ENCODE results near the gene MYBPC1.

Gene MYBPC1

DNA sequence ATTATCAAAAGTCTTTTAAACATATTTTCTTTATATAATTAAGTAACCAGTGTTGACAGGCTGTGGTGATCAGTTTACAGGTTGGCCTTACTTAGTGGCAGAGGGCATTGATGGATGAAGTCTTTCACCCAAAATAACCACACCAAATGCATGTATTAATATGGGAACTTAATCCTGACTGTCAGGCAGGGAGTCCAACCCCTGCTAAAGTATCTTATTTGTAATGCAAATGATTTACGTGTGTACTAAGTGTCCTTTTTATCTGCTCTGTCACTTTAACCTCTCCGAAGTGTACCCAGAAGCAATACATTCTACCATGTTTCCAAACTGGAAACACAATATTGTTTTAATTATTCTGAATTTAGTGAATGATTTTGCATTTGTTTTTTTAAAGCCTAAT lies 1.4 kb downstream of the MYBPC1 start:
- in situ Hi-C loops (cut with HindIII; ENCODE audit: low pct_ligation_motif_present, low pct_unique_long_range_greater_than_20kb, low sequenced_read_pairs) = no loop called here
- DNase-seq = no peak

- in situ Hi-C loops (cut with HindIII; ENCODE audit: low pct_ligation_motif_present, low pct_unique_long_range_greater_than_20kb, low sequenced_read_pairs) = no loop called here
- no peak for DNase-seq
These were observed 2.4 kb downstream of the MYBPC1 start for GRCh38 chr12:101597164-101597563.

GRCh38 chr12:101598483-101598882 lies 3.7 kb downstream of the MYBPC1 start:
- in situ Hi-C loops (cut with HindIII; ENCODE audit: low pct_ligation_motif_present, low pct_unique_long_range_greater_than_20kb, low sequenced_read_pairs) = no loop called here
- DNase-seq = no peak

- no peak for DNase-seq
- in situ Hi-C loops (cut with HindIII; ENCODE audit: low pct_ligation_motif_present, low pct_unique_long_range_greater_than_20kb, low sequenced_read_pairs) = no loop called here
These were observed 4.5 kb downstream of the MYBPC1 start for GRCh38 chr12:101599311-101599710.

DNA sequence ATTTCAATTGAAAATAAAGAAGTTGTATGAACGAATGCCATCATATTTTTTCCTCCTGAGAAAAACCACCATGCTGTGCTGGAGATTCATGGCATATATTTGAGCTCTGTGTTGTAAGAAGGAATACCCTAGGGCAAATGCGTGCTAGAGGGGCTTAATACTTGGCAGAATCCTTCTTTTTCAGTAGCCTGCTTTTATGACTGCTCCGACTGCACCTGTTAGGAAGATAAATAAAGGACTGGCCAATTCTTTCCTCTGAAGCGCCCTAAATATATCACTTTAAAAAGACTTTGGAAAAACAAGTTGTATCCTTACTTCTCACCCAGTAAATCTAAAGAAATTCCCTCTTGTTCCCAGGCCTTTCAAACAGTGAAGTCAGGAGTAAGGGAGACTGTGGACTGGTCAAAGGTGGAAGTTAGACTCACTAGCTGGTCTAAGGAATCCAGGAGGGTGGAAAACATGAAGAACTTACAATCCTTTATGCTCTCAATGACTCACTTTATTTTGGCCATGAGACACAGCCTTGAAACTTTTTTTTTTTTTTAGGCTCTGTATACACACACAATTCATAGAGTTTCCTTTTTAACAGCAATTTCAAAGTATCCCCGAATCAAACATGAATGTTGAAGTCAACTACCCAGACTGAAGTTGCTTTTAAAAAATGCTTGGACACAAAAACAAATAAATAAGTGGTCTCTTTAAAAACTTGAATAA lies 5.2 kb downstream of the MYBPC1 start:
- in situ Hi-C loops (cut with HindIII; ENCODE audit: low pct_ligation_motif_present, low pct_unique_long_range_greater_than_20kb, low sequenced_read_pairs) = no loop called here
- DNase-seq = no peak

- no peak for DNase-seq
- in situ Hi-C loops (cut with HindIII; ENCODE audit: low pct_ligation_motif_present, low pct_unique_long_range_greater_than_20kb, low sequenced_read_pairs) = no loop called here
These were observed 9.4 kb downstream of the MYBPC1 start for GRCh38 chr12:101604132-101604531.

DNA sequence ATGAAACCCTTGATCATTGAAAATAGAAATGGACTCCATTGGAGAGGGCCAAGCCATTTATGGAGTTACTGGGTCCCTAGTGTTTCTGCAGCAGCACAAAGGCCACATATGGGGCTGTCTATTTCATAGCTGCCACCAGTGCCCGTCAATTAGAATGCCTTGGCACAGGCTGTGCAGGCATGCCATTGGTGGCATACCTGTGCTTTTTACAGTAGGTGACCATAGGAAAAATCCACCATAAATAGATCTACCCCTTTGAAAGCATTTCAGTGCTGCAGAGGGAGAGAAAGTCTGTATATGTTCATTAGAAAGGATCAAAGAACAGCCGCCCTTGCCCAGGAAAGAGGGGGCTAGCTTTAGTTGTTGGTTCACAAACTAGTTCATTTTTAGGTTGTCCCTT lies 13.1 kb downstream of the MYBPC1 start:
- no peak for DNase-seq
- in situ Hi-C loops (cut with HindIII; ENCODE audit: low pct_ligation_motif_present, low pct_unique_long_range_greater_than_20kb, low sequenced_read_pairs) = no loop called here

- no peak for DNase-seq
- in situ Hi-C loops (cut with HindIII; ENCODE audit: low pct_ligation_motif_present, low pct_unique_long_range_greater_than_20kb, low sequenced_read_pairs) = no loop called here
These were observed 13.7 kb downstream of the MYBPC1 start for GRCh38 chr12:101608301-101609133.

DNA sequence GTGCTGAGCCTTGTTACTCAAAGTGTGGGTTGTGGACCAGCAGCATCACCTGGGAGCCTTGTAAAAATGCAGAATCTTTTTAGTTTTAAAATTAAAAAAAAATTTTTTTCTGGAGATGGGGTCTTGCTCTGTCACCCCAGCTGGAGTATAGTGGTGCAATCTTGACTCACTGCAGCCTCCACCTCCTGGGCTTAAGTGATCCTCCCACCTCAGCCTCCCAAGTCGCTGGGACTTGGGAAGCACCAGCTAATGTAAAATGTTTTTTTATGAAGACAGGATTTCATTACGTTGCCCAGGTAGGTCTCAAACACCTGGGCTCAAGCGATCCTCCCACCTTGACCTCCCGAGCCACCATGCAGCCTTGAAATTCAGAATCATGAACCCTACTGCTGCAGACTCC lies 14.4 kb downstream of the MYBPC1 start:
- DNase-seq = no peak
- in situ Hi-C loops (cut with HindIII; ENCODE audit: low pct_ligation_motif_present, low pct_unique_long_range_greater_than_20kb, low sequenced_read_pairs) = no loop called here

DNA sequence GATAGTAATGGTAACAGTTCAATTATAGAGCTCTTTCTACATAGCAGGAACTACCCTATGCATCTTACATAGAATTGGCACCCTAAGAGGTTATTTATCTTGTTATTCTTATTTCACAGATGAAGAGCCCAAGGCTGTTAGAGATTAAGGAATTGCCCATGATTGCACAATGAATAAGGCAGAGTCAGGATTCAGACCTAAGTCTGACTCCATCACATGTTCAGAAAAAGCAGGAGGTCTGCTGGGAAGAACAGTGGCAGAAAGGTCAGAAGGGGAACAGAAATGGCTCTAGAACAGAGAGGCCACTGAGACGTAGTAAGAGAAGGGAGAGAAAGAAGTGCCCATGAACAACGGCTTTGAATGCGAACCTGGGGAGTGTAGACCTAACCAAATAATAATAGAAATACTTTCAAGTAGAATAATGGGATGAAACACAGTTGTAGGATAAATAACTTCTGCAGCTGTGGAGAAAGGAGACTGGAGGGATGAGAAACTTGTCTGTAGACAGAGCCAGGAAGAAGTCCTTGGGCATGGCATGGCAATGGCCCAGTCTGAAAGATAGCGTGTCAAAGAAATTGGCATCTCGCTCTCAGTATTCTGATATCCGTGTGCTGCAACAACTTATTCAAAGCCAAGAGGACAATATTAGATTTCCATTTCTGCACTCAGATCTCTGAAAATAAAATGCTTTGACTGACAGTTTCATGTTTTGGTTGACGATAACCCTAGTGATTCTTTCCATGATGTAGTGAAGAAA lies 17.6 kb downstream of the MYBPC1 start:
- in situ Hi-C loops (cut with HindIII; ENCODE audit: low pct_ligation_motif_present, low pct_unique_long_range_greater_than_20kb, low sequenced_read_pairs) = no loop called here
- DNase-seq = no peak

DNA sequence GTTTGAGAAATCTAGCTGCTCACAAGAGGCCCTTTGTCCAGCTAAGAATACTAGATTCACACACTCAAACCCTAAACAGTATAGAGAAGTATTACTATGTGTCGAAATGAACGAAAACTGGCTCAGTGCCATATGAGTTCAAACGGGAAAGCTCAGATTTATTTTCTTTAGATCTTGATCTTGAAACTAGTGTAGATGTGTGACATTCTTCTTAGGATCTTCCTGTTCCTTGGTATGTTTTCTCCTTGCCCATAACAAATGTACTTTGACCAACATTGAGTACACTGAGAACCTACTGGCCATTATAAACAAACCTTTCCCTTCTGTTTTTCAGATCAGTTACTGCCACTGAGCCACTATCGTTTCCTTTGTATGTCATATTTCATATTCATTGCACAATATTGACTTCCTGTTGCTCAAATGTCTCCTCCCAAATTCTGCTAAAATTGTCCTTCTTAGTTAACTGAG lies 21.3 kb downstream of the MYBPC1 start:
- in situ Hi-C loops (cut with HindIII; ENCODE audit: low pct_ligation_motif_present, low pct_unique_long_range_greater_than_20kb, low sequenced_read_pairs) = no loop called here
- DNase-seq = no peak

- in situ Hi-C loops (cut with HindIII; ENCODE audit: low pct_ligation_motif_present, low pct_unique_long_range_greater_than_20kb, low sequenced_read_pairs) = no loop called here
- DNase-seq = no peak
These were observed 24.4 kb downstream of the MYBPC1 start for GRCh38 chr12:101619026-101619786.

- in situ Hi-C loops (cut with HindIII; ENCODE audit: low pct_ligation_motif_present, low pct_unique_long_range_greater_than_20kb, low sequenced_read_pairs) = no loop called here
- DNase-seq = no peak
These were observed 25.3 kb downstream of the MYBPC1 start for GRCh38 chr12:101619858-101620761.

DNA sequence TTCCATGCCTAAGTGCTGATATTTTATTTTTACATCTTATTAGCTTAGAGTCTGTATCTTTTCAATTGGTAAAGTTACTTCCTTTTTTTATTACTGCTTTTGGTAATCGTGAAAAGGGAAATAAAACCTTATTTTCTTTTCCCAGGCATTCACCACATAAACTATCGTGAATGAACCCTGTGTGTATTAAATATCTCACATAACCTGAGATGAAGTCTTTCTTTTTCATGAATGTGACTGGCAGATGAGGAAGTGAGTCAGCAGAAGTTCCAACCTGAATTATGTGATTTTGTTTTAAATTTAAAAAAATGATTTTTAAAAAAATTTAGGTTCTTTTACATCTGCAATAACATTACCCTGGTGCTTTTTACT lies 26.0 kb downstream of the MYBPC1 start:
- no peak for DNase-seq
- in situ Hi-C loops (cut with HindIII; ENCODE audit: low pct_ligation_motif_present, low pct_unique_long_range_greater_than_20kb, low sequenced_read_pairs) = no loop called here

- in situ Hi-C loops (cut with HindIII; ENCODE audit: low pct_ligation_motif_present, low pct_unique_long_range_greater_than_20kb, low sequenced_read_pairs) = no loop called here
- DNase-seq = no peak
These were observed 33.9 kb downstream of the MYBPC1 start for GRCh38 chr12:101628676-101629075.

GRCh38 chr12:101634724-101635123 lies 40.0 kb downstream of the MYBPC1 start:
- in situ Hi-C loops (cut with HindIII; ENCODE audit: low pct_ligation_motif_present, low pct_unique_long_range_greater_than_20kb, low sequenced_read_pairs) = no loop called here
- DNase-seq = no peak

DNA sequence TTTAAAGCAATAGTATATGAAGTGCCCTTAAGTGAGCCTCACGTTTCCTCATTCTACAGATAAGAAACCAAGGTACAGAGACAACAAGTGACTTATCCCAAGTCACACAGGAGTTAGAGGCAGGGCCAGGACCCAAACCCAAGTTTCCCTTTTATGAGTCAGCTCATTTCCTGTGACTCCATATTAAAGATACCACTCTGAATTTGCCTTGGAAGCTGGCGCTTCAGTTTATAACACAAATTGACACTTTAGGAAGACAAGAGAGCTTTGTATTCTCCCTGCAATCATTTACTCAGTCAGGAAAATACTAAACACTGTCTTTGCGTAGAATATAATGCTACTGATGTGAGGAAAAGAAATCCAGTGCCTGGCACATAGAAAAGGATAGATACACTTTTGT lies 43.2 kb downstream of the MYBPC1 start:
- DNase-seq = no peak
- in situ Hi-C loops (cut with HindIII; ENCODE audit: low pct_ligation_motif_present, low pct_unique_long_range_greater_than_20kb, low sequenced_read_pairs) = no loop called here

Data from ACHN (cell line).